SK-N-SH treated with all-trans-retinoic acid at 6 μM for 48 hours (cell line): ENCODE data around the gene CELF3.

Source experiments
- BACH2 ChIP-seq: fragments of 250-450 bp; sonication (Bioruptor Pico); IDR thresholded peaks from 2 replicates; pipeline ENCODE4 v1.9.0; 2021; ENCODE audit warnings: mild to moderate bottlenecking, borderline replicate concordance
- ESRRG ChIP-seq: fragments of 250-450 bp; sonication (Bioruptor Pico); IDR thresholded peaks from 2 replicates; pipeline ENCODE4 v1.6.1; 2021; ENCODE audit warnings: mild to moderate bottlenecking
- OSR1 ChIP-seq: fragments of 250-450 bp; sonication (Bioruptor Pico); IDR thresholded peaks from 2 replicates; pipeline ENCODE4 v1.8.0; 2022; ENCODE audit warnings: moderate library complexity, mild to moderate bottlenecking, inconsistent platforms
- ZNF70 ChIP-seq: fragments of 450-650 bp; formaldehyde crosslinking; IDR thresholded peaks from 2 replicates; pipeline ENCODE4 v1.5.0; 2020; ENCODE audit warnings: mild to moderate bottlenecking, moderate library complexity
- TF ChIP-seq, protein P1 (sequence below): fragments of 250-450 bp; sonication (Bioruptor Pico); IDR thresholded peaks from 2 replicates; pipeline ENCODE4 v1.5.1; 2021; ENCODE audit warnings: mild to moderate bottlenecking, moderate library complexity
- TF ChIP-seq, protein P2 (sequence below): fragments of 250-450 bp; sonication (Bioruptor Pico); IDR thresholded peaks from 2 replicates; pipeline ENCODE4 v1.8.0; 2020; ENCODE audit warnings: mild to moderate bottlenecking, moderate library complexity, borderline replicate concordance
- TF ChIP-seq, protein P3 (sequence below): fragments of 250-450 bp; sonication (Bioruptor Pico); IDR thresholded peaks from 2 replicates; pipeline ENCODE4 v1.5.0; 2020; ENCODE audit warnings: mild to moderate bottlenecking, moderate library complexity

DNA sequence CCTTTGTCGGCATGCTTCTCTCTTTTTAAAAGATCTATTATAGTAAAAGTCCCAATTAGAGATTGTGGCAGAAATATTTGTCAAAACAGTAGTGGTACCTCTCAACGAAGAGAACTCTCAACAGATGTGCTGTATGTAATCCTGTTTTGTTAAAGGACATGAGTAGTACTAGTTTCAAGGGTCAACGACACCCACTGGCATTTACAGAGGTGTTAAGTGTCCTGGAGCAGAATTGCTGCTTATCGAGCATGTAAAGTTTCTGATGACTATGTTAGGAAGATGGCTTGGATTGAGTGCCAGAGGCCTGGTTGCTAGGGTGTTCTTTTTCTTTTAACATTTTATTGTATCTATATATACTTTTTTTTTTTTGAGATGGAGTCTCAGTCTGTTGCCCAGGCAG, 27.1 kb downstream of the CELF3 start:
- TF ChIP-seq, protein P1, sequence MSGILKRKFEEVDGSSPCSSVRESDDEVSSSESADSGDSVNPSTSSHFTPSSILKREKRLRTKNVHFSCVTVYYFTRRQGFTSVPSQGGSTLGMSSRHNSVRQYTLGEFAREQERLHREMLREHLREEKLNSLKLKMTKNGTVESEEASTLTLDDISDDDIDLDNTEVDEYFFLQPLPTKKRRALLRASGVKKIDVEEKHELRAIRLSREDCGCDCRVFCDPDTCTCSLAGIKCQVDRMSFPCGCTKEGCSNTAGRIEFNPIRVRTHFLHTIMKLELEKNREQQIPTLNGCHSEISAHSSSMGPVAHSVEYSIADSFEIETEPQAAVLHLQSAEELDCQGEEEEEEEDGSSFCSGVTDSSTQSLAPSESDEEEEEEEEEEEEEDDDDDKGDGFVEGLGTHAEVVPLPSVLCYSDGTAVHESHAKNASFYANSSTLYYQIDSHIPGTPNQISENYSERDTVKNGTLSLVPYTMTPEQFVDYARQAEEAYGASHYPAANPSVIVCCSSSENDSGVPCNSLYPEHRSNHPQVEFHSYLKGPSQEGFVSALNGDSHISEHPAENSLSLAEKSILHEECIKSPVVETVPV: no peak
- no peak for TF ChIP-seq OSR1
- no peak for TF ChIP-seq ESRRG (CRISPR knock-in tag)
- no peak for TF ChIP-seq BACH2 (CRISPR knock-in tag)
- TF ChIP-seq, protein P2, sequence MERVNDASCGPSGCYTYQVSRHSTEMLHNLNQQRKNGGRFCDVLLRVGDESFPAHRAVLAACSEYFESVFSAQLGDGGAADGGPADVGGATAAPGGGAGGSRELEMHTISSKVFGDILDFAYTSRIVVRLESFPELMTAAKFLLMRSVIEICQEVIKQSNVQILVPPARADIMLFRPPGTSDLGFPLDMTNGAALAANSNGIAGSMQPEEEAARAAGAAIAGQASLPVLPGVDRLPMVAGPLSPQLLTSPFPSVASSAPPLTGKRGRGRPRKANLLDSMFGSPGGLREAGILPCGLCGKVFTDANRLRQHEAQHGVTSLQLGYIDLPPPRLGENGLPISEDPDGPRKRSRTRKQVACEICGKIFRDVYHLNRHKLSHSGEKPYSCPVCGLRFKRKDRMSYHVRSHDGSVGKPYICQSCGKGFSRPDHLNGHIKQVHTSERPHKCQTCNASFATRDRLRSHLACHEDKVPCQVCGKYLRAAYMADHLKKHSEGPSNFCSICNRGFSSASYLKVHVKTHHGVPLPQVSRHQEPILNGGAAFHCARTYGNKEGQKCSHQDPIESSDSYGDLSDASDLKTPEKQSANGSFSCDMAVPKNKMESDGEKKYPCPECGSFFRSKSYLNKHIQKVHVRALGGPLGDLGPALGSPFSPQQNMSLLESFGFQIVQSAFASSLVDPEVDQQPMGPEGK (CRISPR knock-in tag): no peak
- TF ChIP-seq, protein P3, sequence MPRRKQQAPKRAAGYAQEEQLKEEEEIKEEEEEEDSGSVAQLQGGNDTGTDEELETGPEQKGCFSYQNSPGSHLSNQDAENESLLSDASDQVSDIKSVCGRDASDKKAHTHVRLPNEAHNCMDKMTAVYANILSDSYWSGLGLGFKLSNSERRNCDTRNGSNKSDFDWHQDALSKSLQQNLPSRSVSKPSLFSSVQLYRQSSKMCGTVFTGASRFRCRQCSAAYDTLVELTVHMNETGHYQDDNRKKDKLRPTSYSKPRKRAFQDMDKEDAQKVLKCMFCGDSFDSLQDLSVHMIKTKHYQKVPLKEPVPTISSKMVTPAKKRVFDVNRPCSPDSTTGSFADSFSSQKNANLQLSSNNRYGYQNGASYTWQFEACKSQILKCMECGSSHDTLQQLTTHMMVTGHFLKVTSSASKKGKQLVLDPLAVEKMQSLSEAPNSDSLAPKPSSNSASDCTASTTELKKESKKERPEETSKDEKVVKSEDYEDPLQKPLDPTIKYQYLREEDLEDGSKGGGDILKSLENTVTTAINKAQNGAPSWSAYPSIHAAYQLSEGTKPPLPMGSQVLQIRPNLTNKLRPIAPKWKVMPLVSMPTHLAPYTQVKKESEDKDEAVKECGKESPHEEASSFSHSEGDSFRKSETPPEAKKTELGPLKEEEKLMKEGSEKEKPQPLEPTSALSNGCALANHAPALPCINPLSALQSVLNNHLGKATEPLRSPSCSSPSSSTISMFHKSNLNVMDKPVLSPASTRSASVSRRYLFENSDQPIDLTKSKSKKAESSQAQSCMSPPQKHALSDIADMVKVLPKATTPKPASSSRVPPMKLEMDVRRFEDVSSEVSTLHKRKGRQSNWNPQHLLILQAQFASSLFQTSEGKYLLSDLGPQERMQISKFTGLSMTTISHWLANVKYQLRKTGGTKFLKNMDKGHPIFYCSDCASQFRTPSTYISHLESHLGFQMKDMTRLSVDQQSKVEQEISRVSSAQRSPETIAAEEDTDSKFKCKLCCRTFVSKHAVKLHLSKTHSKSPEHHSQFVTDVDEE: no peak
- TF ChIP-seq ZNF70 (CRISPR knock-in tag): no peak
